NK-92 (cell line): ENCODE measurements around the gene NINJ1.
"Not testable (repeated sequence)": the region's sequence is repeated elsewhere in the genome, so short reads cannot be mapped to it uniquely, and the experiment has no call there.

ENCODE experiments used
- DNase-seq: peaks from one replicate; lab custom pipeline; 2025; ENCODE audit not compliant: unreplicated experiment; lab: John Stamatoyannopoulos, UW

NINJ1 gene

DNA sequence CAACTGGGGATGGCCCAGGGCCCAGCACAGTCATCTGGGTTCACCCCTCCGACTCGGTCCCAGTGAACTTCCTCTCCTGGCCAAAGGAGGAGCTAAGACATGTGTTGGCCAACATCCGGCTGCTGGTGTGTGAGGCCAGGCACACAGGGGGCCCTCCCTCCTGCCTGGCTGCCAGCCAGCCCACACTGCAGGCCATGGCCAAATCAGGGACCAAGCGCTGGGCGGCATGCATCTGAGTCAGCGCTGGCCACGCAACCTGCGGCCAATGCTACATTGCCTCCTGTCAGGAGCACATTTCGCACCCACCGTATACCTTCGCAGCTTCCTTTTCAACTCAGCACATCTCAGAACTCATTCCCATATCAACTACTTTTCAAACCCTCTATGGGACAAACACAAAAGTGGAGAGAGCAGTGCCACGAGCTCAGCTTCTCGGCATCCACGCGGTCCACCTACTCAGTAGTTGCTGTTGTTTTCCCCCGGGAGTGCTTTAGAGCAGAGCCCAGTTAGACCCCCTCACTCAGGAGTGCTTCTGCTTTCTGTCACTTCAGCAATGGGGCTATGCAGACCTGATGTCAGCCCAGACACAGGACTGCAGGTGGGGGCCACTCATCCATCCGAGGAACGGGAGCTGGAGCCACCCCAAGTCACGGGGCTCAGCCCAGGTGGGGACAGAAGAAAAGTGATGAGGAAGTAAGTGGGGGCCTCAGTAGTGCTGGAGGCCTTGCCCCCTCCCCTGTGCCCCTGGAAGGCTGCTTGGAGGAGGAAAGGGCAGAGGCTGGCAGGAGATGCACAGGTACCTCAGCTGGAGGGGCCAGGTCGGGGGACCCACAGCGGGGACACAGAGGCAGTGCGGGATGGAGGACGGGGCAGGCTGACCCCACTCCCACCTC is 13.9 kb downstream of the NINJ1 start:
- no peak for DNase-seq

GRCh38 chr9:93119703-93119952 is 14.4 kb downstream of the NINJ1 start:
- no peak for DNase-seq

- no peak for DNase-seq
Measured at GRCh38 chr9:93118863-93119702, 15.0 kb downstream of the NINJ1 start.

DNA sequence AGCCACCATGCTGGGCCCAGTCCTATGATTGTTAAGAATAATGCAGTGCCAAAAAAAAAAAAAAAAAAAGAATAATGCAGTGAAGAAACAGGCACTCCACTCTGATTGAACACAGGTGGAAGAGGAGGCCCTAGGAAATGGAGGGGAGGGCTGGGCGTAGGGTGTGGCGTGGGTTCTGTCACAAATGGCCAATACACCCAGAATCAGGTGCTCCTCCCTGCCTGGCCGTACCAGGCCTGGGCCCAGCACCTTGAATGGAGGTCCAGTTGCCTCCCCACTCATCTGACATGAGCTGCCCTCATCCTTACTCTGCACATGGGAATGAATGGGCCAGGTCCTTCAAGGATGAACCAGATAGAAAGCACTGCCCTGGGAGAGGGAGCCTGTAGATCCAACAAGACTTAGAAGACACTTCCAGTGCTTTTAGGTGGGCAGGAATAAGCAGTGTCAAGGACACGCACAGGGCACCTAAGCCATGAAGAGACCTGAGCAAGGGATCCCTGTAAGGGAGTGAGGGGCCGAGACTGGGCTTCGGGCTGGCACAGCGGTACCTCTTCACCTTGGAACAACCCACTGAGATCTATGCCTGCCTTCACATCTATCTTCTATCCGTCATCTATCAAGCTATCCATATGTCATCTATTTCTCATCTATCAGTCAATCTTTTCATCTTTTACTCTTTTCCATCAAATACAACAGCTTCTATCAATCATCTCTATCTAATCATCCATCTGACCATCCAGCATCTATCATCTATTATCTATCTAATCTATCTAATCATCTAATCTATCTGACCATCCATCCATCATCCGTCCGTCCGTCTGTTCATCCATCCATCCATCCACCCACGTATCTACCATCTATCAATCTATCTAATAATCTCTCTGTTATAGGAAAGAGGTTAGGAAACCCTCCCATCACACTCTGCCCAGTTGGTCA is 15.9 kb downstream of the NINJ1 start:
- no peak for DNase-seq

DNA sequence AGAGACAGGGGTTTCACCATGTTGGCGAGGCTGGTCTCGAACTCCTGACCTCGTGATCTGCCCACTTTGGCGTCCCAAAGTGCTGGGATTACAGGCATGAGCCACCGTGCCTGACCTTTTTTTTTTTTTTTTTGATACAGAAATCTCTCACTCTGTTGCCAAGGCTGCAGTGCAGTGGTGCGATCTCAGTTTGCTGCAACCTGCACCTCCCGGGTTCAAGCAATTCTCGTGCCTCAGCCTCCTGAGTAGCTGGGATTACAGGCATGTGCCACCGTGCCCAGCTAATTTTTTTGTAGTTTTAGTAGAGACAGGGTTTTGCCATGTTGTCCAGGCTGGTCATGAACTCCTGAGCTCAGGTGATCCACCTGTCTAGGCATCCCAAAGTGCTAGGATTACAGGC is 16.5 kb downstream of the NINJ1 start:
- not testable (repeated sequence) for DNase-seq

- DNase-seq = no peak
Measured at GRCh38 chr9:93116072-93116961, 17.7 kb downstream of the NINJ1 start.

GRCh38 chr9:93115486-93116071 is 18.5 kb downstream of the NINJ1 start:
- DNase-seq = no peak

- DNase-seq = no peak
Measured at GRCh38 chr9:93114984-93115335, 19.1 kb downstream of the NINJ1 start.

- no peak for DNase-seq
Measured at GRCh38 chr9:93114169-93114983, 19.7 kb downstream of the NINJ1 start.

DNA sequence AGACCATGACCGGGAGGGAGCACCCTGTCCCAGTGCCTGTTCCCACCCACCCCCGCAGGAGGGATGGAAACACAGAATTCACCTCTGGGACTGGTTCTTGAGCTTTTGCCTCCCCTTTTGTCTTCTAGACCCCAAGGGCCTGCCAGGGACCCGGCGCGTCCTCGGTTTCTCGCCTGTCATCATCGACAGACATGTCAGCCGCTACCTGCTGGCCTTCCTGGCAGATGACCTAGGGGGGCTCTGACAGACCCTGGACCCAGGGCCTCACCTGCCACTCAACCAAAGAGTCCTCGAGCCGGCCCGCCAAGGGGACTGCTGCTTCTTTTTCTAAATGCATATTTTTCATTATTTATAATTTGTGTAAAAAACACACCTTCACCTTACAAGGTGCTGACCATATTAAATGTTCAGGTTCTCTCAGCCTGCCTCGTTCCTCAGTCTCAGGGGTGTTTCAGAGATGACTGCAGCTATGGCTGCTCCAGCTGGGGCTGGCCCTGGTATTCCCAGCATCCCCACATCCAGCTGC is 21.1 kb downstream of the NINJ1 start:
- no peak for DNase-seq

GRCh38 chr9:93112116-93112863 is 21.8 kb downstream of the NINJ1 start:
- DNase-seq = no peak

- DNase-seq = no peak
Measured at GRCh38 chr9:93111371-93112115, 22.5 kb downstream of the NINJ1 start.

GRCh38 chr9:93111001-93111370 is 23.1 kb downstream of the NINJ1 start:
- DNase-seq = no peak

GRCh38 chr9:93110311-93110855 is 23.7 kb downstream of the NINJ1 start:
- DNase-seq = no peak

DNA sequence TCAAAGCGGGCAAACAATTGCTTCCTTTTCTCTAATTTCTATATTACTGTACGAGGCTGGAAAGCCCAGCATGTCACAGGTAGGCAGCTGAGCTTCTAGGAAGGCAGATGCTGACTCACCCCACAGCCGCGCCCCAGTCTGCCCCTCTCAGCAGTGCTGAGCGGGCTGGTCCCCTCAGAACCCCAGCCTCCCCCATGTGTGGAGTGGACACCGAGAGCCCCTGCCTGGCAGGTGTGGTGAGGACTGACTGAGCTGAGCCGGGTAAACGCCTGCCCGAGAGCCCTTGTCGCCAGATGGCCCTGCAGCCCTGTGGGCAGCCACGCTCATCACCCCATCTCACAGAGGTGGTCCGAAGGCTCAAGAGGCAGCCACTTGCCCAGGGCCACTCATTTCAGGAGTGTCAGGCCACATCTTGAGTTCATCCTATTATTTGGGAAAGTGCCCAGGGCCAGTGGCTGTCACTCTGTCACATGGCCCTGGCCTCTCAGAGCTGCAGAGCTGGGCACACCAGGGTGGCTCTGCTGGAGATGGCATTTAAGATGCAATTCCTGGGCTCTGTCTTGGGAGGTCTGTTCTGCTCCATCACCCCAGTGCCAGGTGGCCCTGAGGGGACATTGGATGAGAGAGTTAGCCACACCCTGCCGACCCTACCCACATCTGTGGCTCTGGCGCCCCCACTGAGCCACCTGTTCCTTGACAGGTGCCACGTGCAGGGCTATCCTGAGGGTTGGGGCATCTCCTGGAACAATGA is 25.6 kb downstream of the NINJ1 start:
- no peak for DNase-seq

DNA sequence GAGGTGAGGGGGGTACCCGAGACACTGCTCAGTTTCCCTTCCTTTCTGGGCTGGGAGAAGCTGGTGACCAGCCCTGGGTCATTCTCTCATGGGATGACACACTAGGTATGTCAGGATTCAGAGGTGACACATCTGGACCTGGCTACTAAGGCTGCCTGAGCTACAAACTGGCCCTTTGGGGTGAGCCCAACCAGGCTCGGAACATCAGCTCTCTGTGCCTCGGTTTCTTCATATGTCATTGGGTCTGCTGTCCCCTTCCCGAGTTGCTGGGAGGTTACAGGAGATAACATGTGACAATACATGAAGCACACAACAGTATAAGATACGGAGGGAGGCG is 26.3 kb downstream of the NINJ1 start:
- DNase-seq = no peak
